NCI-H2029 (cell line): ENCODE data around the gene KCNJ6.

Experiments
- DNase-seq: peaks from one replicate; lab custom pipeline; 2025; lab: John Stamatoyannopoulos, UW

KCNJ6 gene

DNA sequence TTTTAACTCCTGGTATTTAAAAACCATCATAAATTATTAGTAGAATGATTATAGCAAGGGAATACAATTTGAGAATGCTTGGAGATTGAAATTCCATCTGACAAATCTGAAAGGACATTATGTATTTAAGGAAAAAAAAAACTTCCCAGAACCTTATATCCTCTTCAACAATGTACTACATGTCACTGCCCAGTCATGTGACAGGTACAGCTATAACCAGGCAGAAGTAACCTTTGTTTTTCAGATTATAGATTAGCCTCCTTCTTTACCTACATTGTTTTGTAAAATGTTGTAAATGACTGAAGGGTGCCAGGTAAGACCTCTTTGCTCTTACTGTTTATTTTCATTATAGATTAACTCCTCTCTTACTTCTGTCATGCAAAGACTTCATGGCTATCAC lies 96.9 kb downstream of the KCNJ6 start:
- no peak for DNase-seq

DNA sequence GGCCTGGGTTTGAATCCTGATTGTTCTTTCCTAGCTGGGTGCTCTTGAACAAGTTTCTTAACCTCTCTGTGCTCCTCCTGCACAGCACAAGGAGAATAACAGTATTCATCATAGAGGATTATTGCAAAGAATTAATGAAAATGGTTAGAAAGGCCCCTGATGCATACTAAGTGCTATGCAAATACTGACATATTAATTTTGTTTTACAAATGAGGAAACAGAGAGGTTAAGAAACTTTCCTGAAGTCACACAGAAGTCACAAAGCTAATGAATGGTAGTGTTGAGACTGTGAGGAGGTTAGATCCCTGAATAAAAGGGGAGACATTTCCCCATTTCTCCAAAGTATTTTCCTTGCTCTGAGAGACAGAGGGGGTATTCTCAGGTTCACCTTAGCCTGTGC lies 99.0 kb downstream of the KCNJ6 start:
- no peak for DNase-seq

DNA sequence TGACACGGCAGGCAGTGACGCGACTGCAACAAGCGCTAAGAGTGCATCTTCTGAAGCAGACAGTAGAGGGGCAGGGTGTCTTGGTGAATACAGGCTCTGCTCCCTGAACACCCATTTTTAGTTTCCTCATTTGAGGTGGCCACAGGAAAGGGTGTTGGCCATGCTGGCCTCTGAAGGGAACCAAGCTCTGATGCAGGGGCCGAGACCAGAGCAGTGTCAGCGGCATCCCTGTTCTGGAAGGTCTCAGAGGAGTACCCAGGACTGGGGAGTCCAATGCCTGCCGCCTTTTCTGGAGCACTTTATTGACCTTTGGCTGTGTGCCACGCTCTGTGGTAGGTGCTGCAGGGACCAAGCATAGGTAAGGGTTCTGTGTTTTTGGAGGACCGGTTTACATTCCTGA lies 100.4 kb downstream of the KCNJ6 start:
- DNase-seq, result no peak

DNA sequence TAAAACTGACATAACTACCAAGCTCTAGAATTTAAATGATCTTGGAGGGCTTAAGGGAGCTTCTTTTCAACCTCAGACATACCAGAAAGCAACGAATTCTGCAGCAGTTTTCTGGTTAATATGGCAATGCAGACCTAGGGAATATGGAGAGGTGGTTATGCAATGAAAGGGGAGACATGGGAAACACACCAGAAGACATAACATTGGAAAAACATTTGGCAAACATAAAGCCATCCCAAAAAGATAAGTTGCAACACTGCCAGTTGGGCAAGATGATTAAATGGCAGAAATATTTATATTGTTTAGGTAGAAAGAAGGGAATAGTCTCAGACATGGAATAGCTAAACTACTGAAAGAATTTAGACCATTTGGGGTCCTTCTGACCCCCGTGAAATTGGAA lies 104.5 kb downstream of the KCNJ6 start:
- DNase-seq, result no peak

DNA sequence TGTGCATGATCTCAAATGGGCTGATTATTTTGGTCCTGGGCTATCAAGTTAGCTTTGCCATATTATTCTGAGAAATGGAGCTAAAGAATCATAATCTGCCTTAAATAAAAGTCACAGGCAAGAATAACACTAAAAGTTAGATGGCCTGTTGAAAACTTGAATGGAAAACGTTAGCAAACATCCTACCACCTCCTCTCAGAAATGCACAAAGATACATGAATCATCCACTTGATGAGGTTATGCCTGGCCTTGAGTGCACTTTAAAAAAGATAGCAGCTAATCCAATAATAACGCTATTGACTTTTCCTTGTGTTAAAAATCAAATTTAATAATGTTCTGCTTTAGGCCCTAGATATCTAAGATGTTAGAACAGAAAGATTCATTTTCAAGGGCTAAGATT lies 108.0 kb downstream of the KCNJ6 start:
- no peak for DNase-seq

DNA sequence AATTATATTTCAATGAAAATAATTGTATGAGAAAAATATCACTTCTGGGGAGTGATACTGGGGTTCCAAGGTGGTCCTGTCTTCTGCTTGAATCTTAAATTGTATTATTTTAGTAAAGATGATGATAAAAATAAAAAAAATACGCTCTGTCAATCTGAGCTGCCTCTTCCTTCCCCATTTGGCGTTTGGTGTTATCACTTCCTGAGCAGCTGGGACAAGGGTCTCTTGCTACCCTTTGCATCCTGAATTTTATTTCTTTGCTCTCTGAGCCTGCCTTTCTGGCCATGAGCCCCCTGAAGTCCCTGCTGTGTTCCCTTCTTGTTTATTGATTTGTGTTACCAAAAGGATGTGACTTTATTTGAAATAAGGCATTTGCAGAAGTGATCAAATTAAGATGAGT lies 111.0 kb downstream of the KCNJ6 start:
- DNase-seq, result no peak

DNA sequence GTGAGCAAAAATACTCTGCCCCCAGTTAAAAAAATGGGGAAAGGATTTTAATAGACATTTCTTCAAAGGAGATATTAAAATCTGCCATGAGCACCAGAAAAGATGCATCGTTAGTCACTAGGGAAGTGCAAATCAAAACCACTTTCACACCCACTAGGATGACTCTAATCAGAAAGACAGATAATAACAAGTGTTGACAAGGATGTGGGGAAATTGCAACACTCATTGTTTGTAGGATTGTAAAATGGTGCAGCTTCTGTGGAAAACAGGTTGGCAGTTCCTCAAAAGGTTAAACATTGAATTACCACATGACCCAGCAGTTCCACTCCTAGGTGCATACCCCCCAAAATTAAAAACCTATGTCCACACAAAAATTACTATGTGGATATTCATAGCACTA lies 112.3 kb downstream of the KCNJ6 start:
- DNase-seq, result no peak

DNA sequence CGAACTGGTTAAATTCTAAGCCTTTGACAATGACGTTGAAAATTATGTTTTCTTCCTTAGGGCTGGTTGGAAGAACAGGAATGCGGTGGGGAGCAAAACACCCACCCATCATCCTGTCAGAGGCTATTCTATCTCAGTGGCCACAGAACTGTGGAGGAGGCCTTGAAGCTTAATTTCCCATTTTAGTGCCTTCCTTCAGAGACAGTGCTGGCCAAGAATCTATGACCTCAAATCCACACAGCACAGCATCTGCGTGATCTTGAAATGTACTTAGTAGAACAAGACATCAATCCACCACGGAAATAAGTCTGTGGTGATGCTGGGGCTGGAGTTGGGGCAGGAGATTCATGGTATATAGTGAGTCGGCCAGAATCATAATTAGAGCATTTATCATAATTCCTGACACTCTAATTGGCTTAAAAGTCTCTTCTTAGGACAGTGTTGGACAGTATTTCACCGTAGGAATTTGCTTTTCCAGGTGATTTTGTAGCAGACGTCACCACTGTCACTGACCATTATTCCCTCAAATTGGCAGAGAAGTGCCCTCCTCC lies 113.1 kb downstream of the KCNJ6 start:
- no peak for DNase-seq

DNA sequence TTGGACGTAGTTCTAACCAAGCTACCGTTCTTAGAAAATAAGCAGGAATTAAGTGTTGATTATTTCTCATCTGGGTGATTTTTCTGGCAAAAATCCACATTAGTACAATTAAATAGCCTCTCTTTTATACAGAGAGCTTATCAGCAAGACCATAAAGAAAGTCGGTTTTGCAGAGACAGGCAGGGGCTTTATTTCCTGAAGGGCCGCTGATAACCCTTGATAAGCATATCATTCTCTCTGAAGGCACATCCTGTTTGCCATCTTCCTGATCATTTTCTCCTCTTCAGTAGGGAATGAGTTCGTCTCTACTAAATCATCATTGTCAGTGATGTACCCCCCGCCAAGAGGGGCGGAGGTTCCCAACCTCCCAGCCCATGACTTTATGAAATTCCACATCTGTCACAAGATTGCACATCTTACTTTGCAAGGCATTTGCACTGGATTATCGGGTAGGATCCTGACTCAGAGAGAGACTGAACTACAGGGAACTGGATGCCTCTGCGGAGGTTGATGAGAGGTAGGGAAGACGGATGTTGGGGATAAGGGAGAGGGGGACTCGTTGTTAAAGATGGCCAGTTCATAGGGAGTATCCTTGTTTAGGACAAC lies 115.7 kb downstream of the KCNJ6 start:
- DNase-seq, result no peak

DNA sequence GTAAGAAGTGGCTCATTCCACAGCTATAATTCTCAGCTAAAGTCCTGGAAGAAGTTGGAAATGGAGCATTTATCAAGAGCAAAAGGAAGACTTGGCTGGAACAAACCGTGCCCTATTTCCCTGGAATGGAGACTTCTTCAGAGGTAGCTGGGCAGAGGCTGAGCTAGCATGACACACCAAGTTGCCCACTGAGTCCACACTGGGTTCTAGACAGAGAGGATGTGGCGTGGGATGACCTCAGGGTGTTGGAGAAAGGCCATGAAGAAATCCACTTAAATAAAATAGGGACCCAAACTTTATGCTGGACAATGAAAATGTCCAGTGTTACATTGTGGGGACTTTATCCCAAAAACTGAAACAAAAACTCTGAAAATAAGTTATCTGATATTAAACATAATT lies 116.2 kb downstream of the KCNJ6 start:
- DNase-seq, result no peak

DNA sequence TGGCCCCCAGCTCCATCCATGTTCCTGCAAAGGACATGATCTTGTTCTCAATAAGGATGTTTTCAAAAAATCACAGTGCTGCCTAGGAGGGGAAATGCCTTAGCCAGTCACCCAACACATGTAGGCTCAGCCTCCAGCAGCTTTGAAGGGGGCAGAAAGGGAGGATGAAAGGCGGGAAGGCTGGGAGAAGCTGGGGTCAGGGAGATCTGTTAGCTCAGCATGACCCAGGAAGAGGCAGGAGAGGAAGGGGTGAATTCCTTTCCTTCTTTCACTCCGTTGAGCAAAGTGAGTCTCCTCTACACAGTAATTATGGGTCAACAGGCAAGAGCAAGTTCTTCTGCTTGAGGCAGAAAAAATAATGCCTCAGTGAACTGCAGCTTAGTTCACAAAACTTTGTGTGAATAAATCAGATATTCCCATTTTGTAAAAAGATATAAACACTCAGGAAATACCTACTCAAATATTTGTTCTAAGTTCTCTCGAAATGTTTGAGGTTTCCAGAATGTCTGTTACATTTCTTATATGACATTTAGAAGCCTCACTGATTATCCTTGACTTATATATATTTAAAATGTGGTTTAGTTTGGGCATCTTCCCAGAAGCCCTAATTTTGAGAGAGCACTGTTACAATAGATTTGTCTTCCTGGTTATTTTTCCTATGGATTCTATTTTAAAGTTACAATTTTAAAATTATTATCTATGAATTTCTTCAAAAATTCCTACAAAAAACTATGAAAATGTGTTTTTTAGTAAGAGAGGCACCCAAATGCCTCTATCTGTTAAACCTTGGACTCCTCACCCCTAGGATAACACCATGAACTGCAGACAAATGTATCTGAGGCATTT lies 116.8 kb downstream of the KCNJ6 start:
- DNase-seq, result no peak

DNA sequence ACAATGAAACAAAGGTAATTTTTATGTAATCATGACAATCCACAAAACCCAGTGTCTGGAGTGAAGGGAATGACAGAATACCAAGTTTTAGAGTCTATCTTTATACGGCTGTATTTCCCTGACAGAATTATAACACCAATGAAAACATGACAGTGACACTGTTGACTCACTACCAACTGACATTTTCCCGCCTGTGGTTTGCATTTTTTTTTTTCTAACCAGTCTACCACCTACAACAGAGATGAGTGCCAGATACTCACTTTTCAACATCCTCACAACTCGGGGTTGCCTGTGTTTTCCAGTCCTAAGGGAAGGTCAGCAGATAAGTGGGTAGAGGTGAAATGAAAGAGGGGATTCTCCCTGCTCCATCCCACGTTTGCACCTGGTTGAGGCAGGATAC lies 118.9 kb downstream of the KCNJ6 start:
- no peak for DNase-seq

DNA sequence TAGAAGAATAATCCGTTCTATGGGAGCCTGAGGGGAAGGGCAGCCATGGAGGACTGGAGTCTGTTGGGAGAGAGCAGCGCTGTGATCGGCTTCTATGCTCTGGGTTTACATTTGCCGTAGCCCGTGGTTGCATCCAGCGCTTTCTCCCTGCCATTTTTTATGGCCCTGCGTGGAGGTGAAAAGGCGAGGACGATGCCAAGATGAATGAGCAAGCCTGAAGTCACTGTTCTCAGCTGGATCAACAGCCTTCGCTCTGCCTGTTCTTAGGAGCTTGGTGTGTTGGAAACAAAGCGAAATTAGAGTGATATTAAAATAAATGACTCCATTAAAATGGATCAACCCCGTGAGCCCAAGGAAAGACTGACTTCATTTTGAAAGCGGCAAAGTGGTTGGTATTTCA lies 120.2 kb downstream of the KCNJ6 start:
- DNase-seq, result no peak

DNA sequence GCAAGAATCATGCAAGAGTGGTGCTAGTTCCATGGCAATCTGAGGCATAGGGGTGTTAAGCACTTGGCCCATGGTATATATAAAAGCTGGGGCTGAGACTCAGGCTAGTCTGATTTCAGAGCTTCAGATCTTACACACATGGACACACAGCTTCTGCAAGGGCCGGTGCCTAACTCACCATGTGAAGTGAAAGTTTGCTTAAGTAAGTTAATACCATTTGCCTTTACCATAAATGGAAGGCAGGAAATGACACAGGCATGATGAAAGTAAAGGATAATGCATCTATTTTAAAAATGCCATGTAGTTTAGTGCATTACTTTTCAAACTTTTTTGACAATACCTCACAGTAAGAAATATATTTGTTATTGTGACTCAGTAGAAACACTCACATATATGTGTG lies 122.6 kb downstream of the KCNJ6 start:
- DNase-seq, result no peak

DNA sequence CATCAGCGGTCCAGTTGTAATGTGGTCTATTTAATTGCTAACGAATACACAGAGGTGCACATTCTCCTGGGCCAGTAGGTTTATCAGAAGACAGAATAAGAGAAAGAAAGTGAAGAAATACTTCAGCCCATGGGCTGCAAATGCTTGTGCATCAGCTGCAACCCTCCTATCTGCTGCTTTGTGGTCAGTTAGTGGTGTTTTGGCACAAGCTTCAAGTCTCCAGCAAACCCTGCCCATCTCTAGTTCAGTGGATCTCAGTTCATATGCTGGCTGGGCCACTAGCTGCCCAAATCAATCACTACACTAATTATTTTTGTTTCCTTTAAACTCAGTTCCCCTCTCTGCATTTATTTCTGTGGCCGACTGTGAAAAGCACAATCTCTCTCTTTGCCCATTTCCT lies 124.2 kb downstream of the KCNJ6 start:
- DNase-seq, result no peak

DNA sequence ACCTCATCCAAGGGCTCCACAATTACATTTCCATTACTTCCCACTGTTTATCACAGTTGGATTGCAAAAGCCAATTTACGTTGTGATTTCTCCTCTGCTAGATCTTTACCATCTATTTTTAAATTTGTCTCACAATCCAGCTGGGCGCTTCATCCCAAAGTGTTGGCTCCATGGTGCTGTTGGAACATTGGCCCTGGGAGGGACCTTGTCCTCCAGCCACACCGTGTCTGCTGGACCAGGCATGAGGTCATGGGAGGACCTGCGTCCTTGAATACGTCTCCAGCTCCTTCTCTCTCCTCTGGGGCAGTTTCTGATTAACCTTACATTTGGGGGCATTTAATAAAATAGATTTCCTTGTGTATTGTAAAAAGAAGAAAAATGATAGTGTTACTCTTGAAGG lies 125.4 kb downstream of the KCNJ6 start:
- DNase-seq, result no peak

DNA sequence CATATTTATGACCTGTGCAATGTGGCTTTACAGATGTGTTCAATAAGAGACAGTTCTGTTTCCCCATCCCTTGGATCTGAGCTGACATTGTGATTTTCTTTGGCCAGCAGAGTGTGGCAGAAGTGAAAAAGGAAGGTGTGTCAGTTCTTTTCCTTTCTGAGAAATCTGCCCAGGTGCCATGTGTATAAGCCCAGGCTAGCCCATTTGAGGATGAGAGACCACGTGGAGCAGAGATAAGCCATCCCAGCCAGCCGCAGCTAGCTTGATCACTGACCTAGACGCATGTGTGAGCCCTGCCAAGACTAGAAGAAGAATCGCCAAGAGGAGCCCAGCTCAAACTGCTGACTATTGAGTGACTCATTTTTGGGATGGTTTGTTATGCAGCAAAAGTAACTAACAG lies 127.8 kb downstream of the KCNJ6 start:
- no peak for DNase-seq

DNA sequence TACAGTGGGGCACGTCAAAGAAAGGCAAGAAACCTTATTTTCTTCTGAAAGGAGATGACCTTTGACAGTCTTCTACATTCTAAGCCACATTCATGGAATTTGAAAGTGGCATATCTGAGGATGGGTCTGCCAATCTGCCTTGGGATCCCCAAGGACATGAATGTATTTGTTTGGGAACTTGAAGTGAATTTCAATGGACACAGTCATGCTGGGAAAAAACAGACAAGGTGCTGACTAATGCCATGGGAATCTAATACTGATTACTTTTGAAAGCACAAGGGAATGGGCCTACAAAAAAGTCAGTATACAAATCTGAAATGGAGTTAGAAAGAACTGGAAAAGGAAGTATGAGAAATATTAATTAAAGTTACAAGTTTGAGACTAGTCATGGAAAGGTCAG lies 128.8 kb downstream of the KCNJ6 start:
- no peak for DNase-seq

DNA sequence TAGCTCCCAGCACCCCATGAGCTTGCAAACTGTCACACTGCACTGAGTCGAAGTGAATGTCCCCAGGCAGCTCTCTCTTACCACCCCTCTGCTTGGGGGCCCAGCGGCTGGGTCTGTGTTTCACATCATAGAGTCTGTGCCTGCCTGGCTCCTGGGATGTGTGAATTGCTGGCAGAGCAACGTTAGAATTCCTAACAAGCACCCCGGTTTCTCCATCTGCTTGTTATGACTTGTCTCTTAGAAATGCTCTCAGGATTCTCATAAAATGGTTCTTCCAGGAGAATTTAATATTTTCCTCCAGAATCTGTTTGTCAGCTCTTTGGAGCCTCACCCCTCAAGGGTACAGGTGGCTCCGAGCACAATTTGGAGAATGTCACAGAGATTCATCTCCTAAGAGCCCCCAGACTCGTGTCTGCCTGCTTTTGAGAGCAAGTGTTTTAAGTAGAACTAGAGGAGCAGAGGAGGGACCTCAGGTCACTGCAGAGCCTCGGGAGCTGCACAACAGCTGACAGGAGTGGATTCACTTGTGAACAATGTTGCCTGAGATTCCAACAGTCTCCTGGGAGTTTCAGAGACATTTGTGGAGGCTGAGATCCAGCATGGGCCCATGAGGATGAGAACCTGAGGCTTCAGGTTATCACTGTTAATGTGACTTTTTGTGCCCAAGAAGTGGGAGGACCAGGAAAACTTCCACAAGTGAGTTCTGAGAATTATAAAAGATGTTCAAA lies 131.5 kb downstream of the KCNJ6 start:
- DNase-seq, result no peak

DNA sequence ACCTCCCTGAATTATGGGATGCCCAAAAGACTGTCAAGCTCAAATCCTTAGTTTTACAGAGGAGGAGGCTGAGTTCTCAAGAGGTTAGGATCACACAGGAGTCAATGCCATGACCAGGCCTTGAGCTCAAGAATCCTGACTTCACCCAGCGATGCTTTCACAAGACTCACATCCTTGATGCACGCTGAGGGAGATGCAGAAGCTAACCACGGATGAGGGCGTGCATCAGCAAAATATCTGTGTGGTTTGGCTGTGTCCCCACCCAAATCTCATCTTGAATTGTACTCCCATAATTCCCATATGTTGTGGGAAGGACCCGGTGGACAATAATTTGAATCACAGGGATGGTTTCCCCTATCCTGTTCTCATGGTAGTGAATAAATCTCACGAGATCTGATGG lies 133.2 kb downstream of the KCNJ6 start:
- DNase-seq, result no peak

DNA sequence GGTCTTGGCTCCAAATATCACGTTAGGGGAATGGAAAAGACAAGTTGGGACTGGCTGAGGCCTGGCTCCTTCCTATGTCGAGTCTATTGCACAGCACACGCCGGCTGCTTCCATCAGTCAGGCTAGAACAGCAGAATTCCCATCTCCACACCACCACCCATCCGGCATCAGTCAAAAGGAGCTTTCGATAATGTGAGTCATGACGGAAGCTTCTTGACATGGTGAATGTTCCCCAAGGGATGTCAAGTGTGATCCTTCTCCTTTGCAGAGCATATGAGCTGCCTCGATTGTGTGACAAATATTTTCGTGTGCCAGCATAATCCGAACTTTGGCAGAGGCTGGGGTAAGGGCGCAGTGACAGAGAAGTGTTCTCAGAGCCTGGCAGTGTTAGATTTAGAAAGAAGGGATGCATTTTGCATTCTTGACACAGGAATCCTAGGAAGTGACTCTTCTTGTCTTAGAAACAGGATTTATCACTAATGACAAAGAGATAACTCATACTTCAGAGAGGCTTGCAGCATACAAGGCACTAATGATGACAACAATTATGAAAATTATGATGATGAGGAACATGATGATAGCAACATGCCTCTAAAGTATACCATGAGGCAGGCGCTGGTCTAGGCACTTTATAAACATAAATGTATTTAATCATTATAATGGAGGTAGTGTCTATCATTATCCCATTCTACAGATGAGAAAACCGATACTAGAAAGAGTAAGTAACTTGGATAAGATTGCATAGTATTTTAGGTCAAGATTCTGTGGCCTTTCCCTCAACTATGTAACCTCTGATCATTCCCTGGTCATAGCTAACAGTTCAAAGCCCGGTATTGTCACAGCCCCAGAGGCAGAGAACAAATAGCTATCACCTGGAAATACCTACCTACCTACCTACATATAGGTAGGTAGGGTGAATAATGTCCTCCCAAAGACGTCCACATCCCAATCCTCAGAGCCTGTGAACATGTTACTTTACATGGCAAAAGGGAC lies 135.0 kb downstream of the KCNJ6 start:
- no peak for DNase-seq

DNA sequence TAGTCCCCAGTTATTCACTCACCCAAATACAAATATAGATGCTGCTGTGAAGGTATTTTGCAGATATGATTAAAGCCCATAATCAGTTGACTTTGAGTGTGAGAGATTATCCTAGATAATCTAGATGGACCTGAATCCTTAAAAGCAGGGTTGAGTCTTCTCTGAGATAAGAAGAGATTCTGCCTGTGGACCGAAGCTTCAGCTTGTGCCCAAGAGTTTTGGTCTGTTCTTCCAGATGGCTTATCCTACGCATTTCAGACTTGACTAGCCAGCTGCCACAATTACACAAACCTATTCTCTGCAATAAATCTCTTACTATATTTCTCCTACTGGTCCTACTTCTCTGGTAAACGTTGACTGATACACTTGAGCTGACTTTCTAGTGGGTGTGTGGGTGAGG lies 145.1 kb downstream of the KCNJ6 start:
- DNase-seq, result no peak
